Measurements from ENCODE around the gene MAP2.
A peak's percentile ranks its signal among the peaks of the same experiment; 100 is the strongest.

MAP2 gene

DNA sequence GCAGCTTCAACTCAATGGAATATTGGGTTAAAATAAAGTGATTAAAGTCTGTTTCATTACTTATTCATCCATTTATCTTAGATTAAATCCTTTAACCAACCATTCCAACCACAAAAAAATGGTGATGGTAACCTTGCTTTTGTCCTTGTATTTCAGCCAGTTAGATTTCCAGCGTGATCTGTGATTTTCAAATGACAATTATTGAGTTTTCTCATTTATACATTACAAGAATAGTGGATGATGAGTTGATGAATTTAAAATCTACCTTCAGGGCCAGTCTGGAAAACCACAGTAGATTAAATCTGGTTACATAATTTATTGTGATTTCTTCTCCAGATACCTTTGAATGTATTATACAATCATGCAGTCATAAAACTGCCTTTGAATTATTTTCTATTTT is 318.1 kb downstream of the MAP2 start:
- no peak for DNase-seq

DNA sequence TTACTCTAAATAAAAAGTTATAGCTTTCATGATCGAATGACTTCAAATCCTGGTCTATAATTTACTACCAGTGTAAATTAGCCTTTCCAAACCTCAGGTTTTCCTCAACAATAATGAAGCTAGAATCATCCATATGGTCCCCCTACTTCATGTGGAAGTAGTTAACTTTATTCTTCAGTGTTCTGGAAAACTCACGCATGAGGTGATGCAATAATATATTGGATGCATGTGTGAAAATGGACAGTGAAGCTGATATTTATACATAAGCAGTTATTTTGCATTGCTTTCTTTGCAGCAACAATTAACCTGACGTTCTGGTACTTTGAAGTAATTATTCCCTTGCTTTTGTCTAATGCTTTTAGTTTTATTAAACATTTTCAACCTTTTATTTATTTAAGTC is 329.2 kb downstream of the MAP2 start:
- DNase-seq, result no peak

- no peak for DNase-seq
Measured at GRCh38 chr2:209757163-209757562, 333.3 kb downstream of the MAP2 start.

DNA sequence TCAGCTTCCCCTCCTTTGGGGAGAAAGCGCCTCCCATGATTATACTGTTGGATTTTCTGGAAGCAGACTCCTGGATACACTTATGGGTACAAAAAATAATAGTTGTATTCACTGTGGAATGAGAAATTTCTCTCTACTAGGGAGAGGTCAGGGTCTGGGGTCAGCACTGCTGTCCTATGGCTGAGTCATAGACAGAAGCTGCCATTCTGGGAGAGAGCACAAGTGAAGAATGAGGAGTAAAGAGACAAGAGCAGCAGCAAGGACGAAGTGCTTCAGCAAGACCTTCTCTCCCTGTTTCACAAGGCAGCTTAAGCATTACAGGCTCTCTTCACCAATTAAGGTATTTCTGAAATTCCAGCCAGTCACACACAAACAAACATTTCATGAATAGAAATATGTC is 337.7 kb downstream of the MAP2 start:
- DNase-seq, result no peak

- DNase-seq, result no peak
Measured at GRCh38 chr2:209762563-209762962, 338.7 kb downstream of the MAP2 start.

- DNase-seq, result no peak
Measured at GRCh38 chr2:209763106-209763505, 339.3 kb downstream of the MAP2 start.

- no peak for DNase-seq
Measured at GRCh38 chr2:209766613-209767012, 342.8 kb downstream of the MAP2 start.

- no peak for DNase-seq
Measured at GRCh38 chr2:209767316-209767715, 343.5 kb downstream of the MAP2 start.

DNA sequence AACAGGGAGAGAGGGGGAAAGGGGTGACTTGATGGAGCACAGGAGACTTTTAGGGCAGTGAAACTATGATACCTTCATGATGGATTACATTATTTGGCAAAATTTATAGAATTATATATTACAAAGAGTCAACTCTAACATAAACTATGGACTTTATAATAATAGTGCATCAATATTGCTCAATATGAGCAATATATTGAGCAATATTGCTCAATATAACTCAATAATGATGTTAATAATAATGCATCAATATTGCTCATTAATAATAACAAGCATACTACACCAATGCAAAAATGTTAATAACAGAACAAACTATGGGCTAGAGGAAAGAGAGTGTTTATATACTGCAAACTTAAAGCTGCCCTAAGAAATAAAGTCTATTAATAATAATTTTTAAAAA is 344.7 kb downstream of the MAP2 start:
- DNase-seq, result no peak

GRCh38 chr2:209771474-209772289 is 347.8 kb downstream of the MAP2 start, which contains the start of gene UNC80:
Gene UNC80, plus strand, starts transcription at chr2:209771832. Its CDS starts 241 bp downstream, at chr2:209772073.
- DNase-seq, result peak; percentile 34 to 76 (median 56)

DNA sequence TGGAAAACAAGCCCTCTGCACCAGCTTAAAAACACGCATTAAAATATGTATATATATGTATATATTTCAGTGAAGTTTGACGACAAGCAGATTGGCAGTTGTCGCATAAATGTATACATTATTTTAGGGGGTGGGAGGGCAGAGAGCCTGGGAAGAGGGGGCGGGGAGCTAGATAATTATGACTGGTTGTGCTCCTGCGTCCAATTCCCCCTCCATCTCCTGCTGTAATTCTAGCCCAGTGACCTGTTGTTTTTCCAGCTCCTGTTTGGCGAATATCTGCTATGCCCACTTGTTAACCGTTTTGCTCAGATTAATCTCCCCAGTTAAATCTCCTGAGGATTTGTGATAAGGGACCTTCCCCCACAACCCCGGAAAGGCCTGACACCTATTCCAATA is 348.4 kb downstream of the MAP2 start:
- no peak for DNase-seq

DNA sequence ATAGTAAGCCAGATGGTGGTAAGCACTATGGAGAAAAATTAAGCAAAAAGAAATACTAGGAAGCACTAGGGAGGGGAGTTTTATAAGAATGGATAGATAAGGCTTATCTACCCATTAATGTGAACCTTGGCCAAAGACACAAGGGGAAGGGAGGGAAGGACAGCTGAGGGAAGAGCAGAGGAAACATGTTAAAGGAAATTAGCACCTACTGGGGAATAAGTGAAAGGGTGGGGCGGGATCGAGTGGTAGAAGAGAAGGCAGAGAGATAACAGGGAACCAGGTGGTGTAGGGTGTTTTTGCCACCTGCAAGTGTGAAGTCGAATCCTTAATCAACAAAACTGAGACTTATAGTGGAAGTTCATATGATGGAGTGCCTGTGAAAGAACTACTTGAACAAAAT is 349.5 kb downstream of the MAP2 start:
- DNase-seq, result no peak

Measured in suppressor macrophage treated with lipopolysaccharide for 1 hour (primary cell).